ENCODE results near the gene MYO5B. TPM values are rescaled to one million over a fixed set of nuclear protein-coding genes. Genes with fewer than 3 reads are reported as not detected.

The MYO5B gene
- polyA plus RNA-seq, 1 donor from 2014 or later, result 0.42 TPM

DNA sequence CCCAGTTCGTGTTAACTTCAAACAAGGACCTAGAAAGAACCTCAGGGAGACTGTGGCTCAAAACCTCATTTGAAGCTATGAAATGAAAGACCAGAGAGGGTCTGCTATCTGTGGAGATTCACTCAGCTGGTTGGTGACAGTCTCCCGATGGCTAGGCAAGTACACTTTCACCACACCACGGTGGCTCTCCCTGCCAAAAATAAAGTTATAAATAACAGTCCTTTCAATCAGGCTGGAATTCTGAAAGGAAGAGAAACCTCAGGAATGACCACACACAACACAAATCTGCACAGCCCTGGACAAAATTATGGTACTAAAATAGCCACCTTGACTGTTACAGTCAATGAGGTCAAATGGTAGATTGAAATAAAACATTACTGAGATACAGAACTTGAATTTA, 221.4 kb downstream of the MYO5B start:
- H3K79me2 ChIP-seq (replicated peaks; ENCODE audit: insufficient read depth, low read length), result no peaks in the 10 kb centered on the region
- H3F3A ChIP-seq (ENCODE audit: insufficient read depth, low read length, poor library complexity, severe bottlenecking), result no peaks in the 10 kb centered on the region
- H4K20me1 ChIP-seq (ENCODE audit: insufficient read depth), result no peaks in the 10 kb centered on the region
- no peak overlapping the region for H2AFZ ChIP-seq (ENCODE audit: low read depth, low read length)
- H3K9ac ChIP-seq (ENCODE audit: low read length), result no peak overlapping the region
- no peak overlapping the region for H3K27ac ChIP-seq (ENCODE audit: low read length)
- no peak overlapping the region for H3K4me2 ChIP-seq (ENCODE audit: low read length)
- H3K9me2 ChIP-seq (ENCODE audit: insufficient read depth, low read length), result no peaks in the 10 kb centered on the region
- H3K9me3 ChIP-seq (ENCODE audit: low read length), result no peaks in the 10 kb centered on the region
- no peaks in the 10 kb centered on the region for H3K36me3 ChIP-seq (ENCODE audit: insufficient read depth, low read length)
- H3K4me3 ChIP-seq (ENCODE audit: low read length), result no peak overlapping the region
- TF ChIP-seq RAD21 (conservative IDR thresholded peaks at IDR 0.05) (no peak), SMC3 (conservative IDR thresholded peaks at IDR 0.05; ENCODE audit: poor library complexity) (no peak), EP300 (conservative IDR thresholded peaks at IDR 0.05; ENCODE audit: poor library complexity, severe bottlenecking) (no peak), TAF1 (IDR thresholded peaks at IDR 0.05; ENCODE audit: low read depth) (no peak)
- TF ChIP-seq, protein P1, sequence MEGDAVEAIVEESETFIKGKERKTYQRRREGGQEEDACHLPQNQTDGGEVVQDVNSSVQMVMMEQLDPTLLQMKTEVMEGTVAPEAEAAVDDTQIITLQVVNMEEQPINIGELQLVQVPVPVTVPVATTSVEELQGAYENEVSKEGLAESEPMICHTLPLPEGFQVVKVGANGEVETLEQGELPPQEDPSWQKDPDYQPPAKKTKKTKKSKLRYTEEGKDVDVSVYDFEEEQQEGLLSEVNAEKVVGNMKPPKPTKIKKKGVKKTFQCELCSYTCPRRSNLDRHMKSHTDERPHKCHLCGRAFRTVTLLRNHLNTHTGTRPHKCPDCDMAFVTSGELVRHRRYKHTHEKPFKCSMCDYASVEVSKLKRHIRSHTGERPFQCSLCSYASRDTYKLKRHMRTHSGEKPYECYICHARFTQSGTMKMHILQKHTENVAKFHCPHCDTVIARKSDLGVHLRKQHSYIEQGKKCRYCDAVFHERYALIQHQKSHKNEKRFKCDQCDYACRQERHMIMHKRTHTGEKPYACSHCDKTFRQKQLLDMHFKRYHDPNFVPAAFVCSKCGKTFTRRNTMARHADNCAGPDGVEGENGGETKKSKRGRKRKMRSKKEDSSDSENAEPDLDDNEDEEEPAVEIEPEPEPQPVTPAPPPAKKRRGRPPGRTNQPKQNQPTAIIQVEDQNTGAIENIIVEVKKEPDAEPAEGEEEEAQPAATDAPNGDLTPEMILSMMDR (IDR thresholded peaks at IDR 0.05; ENCODE audit: poor library complexity, severe bottlenecking), result no peak
- TF ChIP-seq, protein P2, sequence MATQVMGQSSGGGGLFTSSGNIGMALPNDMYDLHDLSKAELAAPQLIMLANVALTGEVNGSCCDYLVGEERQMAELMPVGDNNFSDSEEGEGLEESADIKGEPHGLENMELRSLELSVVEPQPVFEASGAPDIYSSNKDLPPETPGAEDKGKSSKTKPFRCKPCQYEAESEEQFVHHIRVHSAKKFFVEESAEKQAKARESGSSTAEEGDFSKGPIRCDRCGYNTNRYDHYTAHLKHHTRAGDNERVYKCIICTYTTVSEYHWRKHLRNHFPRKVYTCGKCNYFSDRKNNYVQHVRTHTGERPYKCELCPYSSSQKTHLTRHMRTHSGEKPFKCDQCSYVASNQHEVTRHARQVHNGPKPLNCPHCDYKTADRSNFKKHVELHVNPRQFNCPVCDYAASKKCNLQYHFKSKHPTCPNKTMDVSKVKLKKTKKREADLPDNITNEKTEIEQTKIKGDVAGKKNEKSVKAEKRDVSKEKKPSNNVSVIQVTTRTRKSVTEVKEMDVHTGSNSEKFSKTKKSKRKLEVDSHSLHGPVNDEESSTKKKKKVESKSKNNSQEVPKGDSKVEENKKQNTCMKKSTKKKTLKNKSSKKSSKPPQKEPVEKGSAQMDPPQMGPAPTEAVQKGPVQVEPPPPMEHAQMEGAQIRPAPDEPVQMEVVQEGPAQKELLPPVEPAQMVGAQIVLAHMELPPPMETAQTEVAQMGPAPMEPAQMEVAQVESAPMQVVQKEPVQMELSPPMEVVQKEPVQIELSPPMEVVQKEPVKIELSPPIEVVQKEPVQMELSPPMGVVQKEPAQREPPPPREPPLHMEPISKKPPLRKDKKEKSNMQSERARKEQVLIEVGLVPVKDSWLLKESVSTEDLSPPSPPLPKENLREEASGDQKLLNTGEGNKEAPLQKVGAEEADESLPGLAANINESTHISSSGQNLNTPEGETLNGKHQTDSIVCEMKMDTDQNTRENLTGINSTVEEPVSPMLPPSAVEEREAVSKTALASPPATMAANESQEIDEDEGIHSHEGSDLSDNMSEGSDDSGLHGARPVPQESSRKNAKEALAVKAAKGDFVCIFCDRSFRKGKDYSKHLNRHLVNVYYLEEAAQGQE (IDR thresholded peaks at IDR 0.05; ENCODE audit: borderline replicate concordance), result no peak
- H3K27me3 ChIP-seq (ENCODE audit: insufficient read depth, low read depth, low read length), result no peaks in the 10 kb centered on the region

DNA sequence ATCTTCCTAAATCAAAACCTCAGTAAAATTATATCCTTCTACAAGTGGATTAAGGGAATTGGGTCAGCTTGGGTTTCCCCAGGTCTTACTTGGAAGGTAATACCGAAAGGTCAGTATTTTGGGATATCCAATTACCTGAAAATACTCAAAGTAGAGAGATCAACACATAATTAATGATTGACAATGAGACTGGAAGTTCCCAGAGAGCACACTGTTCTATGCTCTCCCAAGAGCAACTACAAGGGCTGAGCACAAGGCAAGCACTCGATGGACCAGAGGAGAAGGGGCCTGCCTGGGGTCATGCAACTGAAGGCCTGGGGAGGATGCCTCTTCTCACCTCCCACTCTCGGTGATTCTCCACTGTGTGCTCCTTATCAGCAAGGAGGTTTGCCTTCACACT, 222.4 kb downstream of the MYO5B start:
- no peaks in the 10 kb centered on the region for H3K36me3 ChIP-seq (ENCODE audit: insufficient read depth, low read length)
- no peak overlapping the region for H3K27ac ChIP-seq (ENCODE audit: low read length)
- H3K4me3 ChIP-seq (ENCODE audit: low read length), result no peak overlapping the region
- H3F3A ChIP-seq (ENCODE audit: insufficient read depth, low read length, poor library complexity, severe bottlenecking), result no peaks in the 10 kb centered on the region
- TF ChIP-seq SMC3 (conservative IDR thresholded peaks at IDR 0.05; ENCODE audit: poor library complexity), result no peak
- TF ChIP-seq MXI1 (conservative IDR thresholded peaks at IDR 0.05; ENCODE audit: poor library complexity, severe bottlenecking), result no peak
- no peak for TF ChIP-seq POLR2AphosphoS5 (IDR thresholded peaks at IDR 0.05)
- TF ChIP-seq, protein P2 (IDR thresholded peaks at IDR 0.05; ENCODE audit: borderline replicate concordance), result no peak
- TF ChIP-seq EP300 (conservative IDR thresholded peaks at IDR 0.05; ENCODE audit: poor library complexity, severe bottlenecking), result no peak
- TF ChIP-seq RAD21 (conservative IDR thresholded peaks at IDR 0.05), result no peak
- TF ChIP-seq, protein P1 (IDR thresholded peaks at IDR 0.05; ENCODE audit: poor library complexity, severe bottlenecking), result no peak
- no peak for TF ChIP-seq EZH2 (IDR thresholded peaks at IDR 0.05; ENCODE audit: borderline replicate concordance, insufficient read depth, low read length, poor library complexity, severe bottlenecking)
- TF ChIP-seq TAF1 (IDR thresholded peaks at IDR 0.05; ENCODE audit: low read depth), result no peak
- H3K79me2 ChIP-seq (replicated peaks; ENCODE audit: insufficient read depth, low read length), result no peaks in the 10 kb centered on the region
- H3K27me3 ChIP-seq (ENCODE audit: insufficient read depth, low read depth, low read length), result no peaks in the 10 kb centered on the region
- H2AFZ ChIP-seq (ENCODE audit: low read depth, low read length), result no peak overlapping the region
- H3K9me3 ChIP-seq (ENCODE audit: low read length), result no peaks in the 10 kb centered on the region
- no peak overlapping the region for H3K9ac ChIP-seq (ENCODE audit: low read length)
- H3K9me2 ChIP-seq (ENCODE audit: insufficient read depth, low read length), result no peaks in the 10 kb centered on the region
- H4K20me1 ChIP-seq (ENCODE audit: insufficient read depth), result no peaks in the 10 kb centered on the region
- no peak overlapping the region for H3K4me2 ChIP-seq (ENCODE audit: low read length)
